OCI-M2 (cell line): ENCODE data around the gene GSK3A.

Experiments
- DNase-seq: peaks from one replicate; lab custom pipeline; 2025; ENCODE audit not compliant: unreplicated experiment; lab: John Stamatoyannopoulos, UW

The GSK3A gene

DNA sequence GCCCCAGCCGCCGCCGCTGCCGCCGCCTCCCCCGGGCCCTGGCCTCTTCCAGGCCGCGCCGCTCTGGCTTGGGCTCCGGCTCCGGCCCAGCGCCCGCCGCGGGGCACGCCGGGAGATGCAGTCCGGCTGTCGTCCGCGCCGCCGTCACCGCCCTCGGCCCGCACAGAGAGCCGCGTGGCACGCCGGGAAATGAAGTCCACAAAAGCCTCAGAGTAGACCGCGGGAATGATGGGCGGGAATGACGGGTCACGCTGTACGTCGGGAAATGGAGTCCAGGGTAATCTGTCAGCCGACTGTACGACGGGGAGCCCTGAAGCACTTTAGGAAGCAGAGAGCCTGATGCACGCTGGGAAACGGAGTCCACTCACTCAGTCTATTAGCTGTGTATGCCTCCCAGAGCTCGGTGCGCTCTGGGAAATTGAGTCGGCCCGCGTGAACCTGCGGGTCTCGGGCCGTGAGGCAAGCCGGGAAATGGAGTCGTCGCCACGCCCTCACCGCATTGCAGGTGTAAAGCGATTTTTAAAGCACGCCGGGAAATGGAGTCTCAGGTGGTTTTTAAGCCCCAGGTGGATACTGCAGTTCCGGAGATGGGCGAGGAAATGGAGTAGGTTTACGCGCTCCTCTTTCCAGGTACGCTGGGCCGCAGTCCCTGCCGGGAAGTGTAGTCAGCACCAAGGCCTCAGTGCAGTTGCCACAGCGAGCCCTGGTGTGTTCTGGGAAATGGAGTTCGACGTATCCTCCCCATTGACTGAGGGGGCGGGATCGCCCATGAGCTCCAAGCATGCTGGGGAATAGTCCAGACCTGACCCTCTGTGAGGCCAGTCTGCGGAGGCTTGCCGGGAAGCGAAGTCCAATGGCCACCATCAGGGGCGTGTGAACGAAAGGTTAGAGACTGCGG lies at the start of gene GSK3A:
Gene GSK3A, minus strand, starts transcription at position 91 of the 898 bp plus-strand sequence. CDS start 137 bp downstream, outside the sequence.
- peak; percentile 94 for DNase-seq

DNA sequence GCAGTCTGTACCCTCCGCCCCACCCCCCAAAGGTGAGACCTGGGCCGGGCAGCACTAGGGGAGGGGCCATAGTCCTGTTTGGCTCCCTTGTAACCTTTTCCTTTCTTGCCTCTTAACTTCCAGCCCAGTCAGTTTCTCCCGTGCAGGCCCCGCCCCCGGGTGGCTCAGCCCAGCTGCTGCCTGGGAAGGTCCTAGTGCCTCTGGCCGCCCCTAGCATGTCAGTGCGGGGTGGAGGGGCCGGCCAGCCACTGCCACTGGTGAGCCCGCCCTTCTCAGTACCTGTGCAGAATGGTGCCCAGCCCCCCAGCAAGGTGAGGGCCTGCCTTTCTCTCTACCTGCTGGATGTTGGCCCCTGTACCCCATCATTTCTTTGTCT lies 49.0 kb upstream of the GSK3A start:
- no peak for DNase-seq

DNA sequence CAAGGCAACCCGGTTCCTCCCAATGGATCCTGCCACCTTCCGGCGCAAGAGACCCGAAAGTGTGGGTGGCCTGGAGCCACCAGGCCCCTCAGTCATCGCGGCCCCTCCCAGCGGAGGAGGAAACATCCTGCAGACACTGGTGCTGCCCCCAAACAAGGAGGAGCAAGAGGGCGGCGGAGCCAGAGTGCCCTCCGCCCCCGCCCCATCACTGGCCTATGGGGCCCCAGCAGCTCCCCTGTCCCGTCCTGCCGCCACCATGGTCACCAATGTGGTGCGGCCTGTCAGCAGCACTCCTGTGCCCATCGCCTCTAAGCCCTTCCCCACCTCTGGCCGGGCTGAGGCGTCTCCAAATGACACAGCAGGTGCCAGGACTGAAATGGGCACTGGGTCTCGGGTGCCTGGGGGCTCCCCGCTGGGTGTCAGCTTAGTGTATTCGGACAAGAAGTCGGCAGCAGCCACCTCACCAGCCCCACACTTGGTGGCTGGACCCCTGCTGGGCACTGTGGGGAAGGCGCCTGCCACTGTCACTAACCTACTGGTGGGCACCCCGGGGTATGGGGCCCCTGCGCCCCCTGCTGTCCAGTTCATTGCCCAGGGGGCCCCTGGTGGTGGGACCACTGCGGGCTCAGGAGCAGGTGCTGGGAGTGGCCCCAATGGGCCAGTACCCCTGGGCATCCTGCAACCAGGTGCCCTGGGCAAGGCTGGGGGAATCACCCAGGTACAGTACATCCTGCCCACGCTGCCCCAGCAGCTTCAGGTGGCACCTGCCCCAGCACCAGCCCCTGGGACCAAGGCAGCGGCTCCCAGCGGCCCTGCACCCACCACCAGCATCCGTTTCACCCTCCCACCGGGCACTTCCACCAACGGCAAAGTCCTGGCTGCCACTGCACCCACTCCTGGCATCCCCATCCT lies 48.4 kb upstream of the GSK3A start:
- no peak for DNase-seq

DNA sequence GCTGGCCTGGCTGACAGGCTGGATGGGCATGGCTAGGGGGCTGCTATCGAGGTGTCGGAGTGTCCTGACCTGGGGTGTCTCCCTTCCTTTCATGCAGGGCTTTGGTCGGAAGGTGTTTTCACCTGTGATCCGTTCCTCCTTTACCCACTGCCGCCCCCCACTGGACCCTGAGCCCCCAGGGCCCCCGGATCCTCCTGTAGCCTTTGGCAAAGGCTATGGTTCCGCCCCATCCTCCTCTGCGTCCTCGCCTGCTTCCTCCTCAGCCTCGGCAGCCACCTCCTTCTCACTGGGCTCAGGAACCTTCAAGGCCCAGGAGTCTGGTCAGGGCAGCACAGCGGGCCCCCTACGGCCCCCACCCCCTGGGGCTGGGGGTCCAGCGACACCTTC lies 47.7 kb upstream of the GSK3A start:
- DNase-seq, result no peak

DNA sequence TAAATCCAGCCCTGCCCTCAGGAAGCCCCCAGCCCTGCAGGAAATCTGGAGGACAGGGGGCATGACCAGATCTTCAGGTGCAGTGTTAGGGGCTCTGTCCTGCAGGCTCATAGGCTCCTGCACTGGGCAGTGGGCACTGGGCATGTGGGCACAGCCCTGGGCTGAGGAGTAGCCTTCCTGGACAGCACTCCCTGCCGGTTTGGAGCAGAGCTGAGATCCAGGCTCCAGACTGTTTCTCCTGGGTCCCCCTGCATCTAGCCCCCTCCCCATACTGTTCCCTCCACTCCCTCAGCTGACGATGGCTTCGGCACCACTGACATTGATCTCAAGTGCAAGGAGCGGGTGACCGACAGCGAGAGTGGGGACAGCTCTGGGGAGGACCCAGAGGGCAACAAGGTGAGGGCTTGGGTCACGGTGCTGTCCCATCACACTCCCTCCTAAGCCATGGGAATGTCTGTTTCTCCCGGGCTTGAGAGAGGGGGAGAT lies 47.2 kb upstream of the GSK3A start:
- DNase-seq, result no peak

DNA sequence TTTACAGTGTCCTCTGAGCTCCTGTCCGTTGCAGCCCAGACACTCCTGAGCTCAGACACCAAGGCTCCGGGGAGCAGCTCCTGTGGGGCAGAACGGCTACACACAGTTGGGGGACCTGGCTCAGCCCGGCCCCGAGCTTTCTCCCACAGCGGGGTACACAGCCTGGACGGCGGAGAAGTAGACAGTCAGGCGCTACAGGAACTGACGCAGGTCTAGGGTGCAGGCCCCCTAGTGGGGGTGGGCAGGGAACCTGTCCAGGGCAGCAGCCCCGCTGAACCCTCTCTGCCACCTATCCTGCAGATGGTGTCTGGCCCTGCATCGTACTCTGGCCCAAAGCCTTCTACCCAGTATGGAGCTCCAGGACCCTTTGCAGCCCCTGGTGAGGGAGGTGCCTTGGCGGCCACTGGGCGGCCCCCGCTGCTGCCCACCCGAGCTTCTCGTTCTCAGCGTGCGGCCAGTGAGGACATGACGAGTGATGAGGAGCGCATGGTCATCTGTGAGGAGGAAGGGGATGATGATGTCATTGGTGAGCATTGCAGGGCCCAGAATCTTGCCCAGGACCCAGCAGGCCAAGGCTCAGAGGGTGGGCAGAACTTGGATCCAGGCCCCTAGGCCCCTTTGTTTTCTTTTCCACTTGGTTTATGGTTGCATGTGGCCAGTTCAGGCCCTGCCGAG lies 46.6 kb upstream of the GSK3A start:
- no peak for DNase-seq

DNA sequence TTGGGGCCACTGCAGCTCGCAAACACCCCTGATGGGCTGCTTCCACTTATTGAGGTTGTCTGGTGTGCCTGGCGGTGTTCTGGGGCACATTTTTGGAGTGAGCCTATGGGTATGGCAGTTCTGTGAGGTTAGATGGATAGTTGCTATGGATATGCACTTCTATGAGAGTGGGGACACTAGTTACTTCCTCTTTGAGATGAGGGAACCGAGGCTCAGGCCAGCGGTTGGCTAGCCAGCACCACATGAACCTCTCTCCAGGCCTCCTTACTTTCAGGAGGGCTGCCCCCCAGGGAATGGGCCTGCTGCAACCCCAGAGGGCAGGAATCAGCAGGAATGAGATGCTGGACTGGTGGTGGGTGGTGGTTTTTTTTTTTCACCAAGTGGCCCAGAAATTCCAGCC lies 46.0 kb upstream of the GSK3A start:
- no peak for DNase-seq

DNA sequence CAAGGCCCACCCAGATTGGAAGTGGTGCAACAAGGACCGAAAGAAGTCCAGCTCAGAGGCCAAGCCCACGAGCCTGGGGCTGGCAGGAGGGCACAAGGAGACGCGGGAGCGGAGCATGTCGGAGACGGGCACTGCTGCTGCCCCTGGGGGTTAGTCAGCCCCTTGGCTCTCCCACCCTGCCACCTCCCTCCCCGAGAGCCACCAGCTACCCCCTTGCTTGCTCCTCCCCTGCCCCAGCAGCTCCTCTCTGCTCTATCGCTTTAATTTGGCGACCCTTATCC lies 45.4 kb upstream of the GSK3A start:
- DNase-seq, result no peak

DNA sequence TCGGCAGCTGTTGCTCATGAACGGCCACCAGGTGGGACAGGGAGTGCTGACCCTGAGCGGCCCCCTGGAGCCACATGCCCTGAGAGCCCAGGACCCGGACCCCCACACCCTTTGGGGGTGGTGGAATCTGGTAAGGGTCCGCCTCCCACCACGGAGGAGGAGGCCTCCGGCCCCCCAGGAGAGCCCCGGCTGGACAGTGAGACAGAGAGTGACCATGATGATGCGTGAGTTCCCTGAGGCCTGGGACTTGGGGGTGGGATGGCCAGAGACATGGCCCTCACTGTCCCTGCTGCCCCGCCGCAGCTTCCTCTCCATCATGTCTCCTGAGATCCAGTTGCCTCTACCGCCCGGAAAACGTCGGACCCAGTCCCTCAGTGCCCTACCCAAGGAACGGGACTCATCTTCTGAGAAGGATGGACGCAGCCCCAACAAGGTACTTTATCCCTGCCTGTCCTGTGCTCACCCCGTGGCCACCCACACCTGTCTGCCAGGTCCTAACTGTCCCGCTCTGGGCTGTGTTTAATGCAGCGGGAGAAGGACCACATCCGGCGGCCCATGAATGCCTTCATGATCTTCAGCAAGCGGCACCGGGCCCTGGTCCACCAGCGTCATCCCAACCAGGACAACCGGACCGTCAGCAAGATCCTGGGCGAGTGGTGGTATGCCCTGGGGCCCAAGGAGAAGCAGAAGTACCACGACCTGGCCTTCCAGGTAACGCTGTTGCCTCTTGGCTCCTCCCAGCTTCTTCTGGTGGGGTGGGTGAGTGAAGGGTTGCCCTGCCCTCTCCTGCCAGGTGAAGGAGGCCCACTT lies 44.8 kb upstream of the GSK3A start:
- no peak for DNase-seq

DNA sequence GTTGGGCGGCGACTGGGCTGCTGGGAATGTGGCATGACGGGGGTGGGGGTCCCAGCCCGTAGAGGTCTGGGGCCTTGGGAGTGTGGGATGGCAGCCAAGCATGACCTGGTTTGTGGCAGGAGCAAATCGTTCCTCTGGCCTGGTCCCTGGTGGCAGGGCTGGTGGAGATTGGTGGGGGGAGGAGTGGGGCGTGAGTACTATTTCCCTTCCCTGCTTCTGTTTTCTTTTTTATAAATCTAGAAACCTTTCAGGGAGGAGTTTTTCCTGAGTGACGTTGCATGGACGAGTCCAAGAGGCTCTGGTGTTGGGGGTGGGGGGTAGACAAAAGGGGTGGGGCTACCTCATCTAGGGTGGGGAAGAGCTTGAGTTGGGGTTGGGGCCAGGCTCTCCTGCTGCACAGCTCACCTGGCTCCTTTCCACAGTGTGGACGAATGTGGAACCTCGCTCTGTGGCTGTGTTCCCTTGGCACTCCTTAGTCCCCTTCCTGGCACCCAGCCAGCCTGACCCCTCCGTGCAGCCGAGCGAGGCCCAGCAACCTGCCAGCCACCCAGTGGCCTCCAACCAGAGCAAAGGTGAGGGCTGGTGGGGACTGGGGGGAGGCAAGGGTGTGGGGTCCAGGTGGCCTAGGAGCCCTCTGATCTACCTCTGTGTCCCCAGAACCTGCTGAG lies 44.1 kb upstream of the GSK3A start:
- DNase-seq, result no peak

DNA sequence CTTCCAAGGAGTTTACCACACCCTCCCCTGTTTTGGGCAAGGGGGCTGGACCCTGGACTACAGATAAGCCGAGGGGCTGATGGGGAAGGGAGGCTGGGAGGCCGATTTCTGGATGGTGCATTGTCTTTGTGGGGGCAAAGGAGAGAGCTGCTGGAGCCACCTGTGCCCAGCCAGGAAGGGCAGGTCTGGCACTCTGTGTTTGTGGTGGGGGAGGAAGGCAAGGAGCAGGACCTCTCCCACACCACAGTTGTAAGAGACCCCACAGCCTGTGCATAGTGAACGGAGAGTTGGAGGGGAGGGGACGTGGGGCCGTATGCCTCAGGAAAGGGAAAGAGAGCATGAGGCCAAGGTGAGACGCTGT lies 43.6 kb upstream of the GSK3A start:
- no peak for DNase-seq

DNA sequence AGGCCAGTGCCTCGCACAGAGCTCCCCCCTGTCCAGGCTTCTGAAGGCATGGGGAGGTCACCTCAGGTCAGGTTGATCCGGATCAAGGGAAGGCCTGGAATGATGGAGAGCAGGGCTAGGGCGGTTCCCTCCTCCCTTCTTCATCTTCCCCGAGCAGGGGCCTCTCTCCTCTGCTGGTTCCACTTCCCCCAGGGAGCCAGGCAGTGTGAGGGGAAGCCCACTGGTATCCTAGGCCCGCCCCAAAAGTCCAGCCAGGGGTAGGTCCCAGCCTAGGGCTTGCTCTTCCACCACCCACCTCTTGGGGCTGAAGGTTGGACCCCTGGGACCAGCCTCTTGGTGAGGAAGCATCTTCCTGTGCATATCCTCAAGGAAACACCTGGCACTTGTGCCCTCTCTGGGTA lies 43.1 kb upstream of the GSK3A start:
- DNase-seq, result no peak

DNA sequence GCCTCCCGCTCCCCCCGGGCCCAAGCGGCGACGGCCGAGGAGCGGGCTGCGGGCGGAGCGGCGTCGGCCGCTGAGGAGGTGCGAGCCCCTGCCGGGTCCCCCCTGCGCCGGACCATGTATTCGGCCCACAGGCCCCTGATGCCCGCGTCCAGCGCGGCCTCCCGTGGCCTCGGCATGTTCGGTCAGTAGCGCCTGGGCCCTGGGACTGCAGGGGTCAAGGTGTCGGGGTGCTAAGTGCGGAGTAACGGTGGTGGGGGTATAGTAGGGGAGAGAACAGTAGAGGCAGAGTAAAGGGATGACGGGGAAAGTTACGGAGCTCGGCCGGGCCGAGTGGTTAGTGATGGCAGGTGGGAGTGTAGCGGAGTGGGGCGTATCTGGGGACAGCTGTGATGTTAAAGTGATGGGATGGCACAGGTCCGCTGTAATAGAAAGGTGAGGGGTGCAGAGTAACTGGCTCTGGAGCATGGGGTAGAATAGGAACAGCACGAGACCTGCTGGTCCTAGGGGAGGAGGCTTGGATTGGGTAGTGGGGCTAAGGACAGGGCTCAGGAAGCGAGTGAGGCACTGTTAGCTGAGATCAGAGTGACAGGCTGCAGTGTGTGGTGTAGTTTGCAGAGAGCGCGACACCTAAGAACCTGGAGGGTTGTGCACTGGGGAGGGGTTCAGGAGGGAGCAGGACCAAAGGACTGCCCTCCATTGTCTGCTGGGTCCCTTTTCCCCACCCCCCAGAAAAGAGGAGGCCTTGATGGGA lies 42.4 kb upstream of the GSK3A start:
- DNase-seq, result no peak

DNA sequence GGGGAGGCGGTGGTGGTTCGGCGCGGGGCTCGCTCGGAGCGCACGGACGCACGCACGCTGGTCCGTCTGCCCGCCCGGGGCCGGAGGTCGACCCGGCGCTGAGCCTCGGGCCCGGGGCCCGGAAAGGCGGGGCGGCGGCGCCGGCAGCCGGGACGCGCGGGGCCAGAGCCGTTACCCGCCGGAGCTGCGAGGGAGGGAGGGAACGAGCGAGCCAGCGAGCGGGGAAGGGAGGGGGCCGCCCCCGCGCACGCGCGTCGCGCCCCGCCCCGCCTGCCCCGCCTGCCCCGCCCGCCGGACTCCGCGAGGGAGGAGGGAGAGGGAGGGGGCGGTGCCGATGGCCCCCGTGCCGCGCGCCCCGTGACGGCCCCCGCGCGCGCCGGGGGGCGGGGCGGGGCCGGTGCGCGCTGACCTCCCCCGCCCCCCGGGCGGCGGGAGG lies 41.7 kb upstream of the GSK3A start:
- no peak for DNase-seq

DNA sequence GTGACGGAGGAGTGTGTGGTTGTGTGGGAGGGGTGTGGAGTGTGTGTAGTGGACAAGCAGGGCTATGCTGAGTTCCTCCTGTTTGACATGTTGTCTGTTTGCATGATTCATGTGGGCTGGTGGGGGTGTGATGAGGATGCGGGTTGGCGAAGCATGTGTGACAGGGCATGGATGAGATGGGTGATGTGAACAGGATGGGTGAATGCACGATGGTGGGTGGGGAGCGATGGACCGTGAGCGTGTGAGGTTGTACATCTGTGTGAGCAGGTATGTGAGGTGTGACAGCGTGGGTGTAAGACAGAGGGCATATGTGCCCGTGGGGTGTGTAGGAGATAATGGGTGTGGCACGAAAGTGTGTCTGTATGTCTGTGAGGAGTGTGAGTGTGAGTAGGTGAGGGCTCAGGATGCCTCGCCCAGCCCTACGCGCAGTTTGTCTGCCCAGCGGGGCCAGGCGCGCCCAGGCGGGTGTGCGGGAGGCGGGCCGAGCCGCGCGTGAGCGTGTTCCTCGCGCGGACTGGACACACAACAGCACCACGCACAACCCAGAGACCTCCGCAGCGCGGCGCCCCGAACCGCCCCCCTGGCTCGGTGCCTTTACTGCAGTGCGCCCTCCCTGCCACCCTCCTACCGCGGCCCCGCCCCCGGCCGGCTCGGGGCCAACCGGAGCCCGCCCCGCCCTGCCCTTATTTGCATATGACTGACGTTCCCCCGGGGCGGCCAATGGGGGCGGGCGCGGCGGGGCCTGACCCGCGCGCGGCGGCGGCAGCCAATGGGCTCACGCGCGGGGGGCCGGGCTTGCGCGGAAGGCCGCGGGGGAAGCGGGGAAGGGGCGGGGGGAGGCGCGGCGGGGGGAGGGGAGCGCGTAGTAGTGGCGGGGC lies 41.0 kb upstream of the GSK3A start:
- DNase-seq, result no peak

DNA sequence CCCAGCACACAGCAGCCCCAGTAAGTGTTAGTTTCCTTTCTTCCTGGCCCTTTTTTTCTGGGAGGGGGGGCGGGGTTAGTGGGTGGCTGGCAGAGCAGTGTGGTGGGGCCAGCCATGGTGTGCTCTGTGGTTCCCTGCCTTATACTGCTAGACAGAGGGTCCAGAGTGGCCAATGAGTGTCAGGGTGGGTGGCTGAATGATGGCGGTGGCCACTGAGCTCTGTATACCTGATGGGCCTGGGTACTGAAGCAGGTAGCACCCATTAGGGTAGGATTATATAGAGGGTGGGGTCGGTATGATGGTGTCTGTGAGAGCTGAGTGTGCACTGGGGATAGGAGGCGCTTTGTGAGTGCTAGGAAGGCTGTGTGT lies 40.4 kb upstream of the GSK3A start:
- DNase-seq, result no peak

DNA sequence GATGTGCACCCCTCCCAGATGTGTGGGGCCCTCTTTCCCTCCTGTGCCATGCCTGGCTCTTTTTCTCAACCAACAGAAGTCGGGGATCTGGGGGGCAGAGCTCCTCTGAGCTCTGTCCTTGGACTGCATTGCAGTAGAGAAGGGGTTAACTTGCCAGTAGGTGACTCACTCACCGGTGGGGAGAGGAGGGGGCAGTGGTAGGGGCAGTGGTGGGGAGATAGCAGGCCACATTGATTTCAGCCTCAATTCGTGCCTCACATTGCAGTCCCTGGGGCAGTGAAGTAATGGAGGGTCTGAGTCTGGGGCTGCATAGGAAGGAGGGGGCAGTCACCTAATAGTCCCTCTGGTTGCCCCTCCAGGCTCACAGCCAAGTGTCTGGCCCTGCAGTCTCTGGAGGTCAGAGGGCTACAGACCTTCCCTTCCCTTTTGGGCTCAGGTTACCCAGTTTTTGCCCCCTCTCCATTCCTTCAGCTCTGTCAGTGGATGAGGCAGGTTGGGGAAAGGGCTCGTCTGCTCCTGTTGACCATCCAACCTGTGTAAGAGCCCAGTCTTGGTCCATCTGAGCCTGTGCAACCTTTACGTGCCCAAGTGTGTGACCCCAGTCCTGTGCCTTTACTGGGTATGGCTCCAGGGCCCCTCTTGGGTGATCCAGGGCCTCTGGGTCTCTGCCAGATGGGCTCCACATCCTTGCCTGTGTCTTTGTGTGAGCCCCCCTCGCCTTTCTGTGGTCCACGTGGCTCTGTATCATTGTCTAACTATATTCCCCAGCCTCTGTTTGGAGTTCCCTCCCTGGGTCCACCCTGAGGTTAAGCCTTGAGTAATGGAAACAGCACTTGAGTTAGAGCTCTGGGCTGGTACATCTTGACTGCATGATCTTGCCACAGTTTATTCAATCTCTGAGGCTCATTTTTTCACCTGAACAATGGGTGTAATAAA lies 39.7 kb upstream of the GSK3A start:
- DNase-seq, result no peak
